ENCODE data around the gene OR1F1.

The OR1F1 gene

GRCh38 chr16:3234857-3235561 lies 47.0 kb downstream of the OR1F1 start, which contains the start of gene ZNF200:
Gene ZNF200 (minus strand): TSS chr16:3235158. CDS start chr16:3233755, 1,403 bp downstream.
- H3K36me3 Mint-ChIP-seq (ENCODE audit: insufficient read depth), result peaks cover 26% of the 10 kb centered on the region
- ATAC-seq (replicated peaks; ENCODE audit: extremely low read depth, poor library complexity, severe bottlenecking) (peak; percentile 95), DNase-seq (ENCODE audit: low spot score in 2 of 2) (peak; percentile 89 to 90)
- H3K9me3 Mint-ChIP-seq, result peaks cover 6% of the 10 kb centered on the region
- H3K4me1 Mint-ChIP-seq, result peaks cover 31% of the 10 kb centered on the region
- H3K27me3 Mint-ChIP-seq, result no peaks in the 10 kb centered on the region
- H3K27ac Mint-ChIP-seq (ENCODE audit: low read depth), result peak within 1 kb of the TSS; percentile 95
- H3K4me3 Mint-ChIP-seq, result peak within 1 kb of the TSS; percentile 86

DNA sequence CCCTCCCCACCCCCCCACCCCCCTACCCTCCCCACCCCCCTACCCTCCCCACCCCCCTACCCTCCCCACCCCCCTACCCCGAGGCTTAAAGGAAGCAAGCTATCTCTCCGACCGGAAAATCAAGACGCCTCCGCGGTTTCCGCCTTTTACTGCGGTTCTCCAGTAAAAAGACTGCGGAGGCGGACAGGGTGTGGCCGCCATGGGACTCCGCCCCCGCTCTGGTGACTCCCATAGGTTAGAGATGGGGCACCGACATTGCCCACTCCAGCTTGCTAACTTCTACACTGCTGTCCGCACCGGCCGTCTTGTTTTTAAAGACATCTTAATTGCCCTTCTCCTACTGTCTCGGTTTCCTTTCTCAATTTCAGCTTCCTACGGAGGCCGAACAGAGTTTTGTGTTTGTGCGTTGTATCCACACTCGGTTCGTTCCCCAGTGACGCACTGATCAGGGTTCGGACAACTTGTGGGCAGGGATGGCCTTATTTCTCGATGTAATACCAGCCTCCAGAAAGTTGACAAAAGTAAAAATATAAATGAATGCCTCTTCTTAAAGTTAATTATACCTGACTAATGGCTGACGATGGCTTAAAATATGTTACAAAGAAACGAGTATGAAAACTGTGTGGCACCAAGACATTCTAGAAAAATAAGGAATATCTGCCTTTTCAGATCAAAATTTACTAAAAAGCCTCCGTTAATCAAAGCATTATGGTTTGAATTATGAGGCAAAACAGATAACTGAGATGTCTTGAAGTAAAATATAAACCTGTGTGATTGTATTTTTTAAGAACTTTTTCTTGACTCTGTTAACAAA lies 48.1 kb downstream of the OR1F1 start:
- peak overlapping the region; percentile 87 for H3K27ac Mint-ChIP-seq (ENCODE audit: low read depth)
- H3K27me3 Mint-ChIP-seq, result peaks cover 5% of the 10 kb centered on the region
- DNase-seq (ENCODE audit: low spot score in 2 of 2) (peak in 1 of 2 donors; percentile 27), ATAC-seq (replicated peaks; ENCODE audit: extremely low read depth, poor library complexity, severe bottlenecking) (no peak)
- no peaks in the 10 kb centered on the region for H3K9me3 Mint-ChIP-seq
- peaks cover 31% of the 10 kb centered on the region for H3K4me1 Mint-ChIP-seq
- peak overlapping the region; percentile 78 for H3K4me3 Mint-ChIP-seq
- H3K36me3 Mint-ChIP-seq (ENCODE audit: insufficient read depth), result peaks cover 21% of the 10 kb centered on the region

DNA sequence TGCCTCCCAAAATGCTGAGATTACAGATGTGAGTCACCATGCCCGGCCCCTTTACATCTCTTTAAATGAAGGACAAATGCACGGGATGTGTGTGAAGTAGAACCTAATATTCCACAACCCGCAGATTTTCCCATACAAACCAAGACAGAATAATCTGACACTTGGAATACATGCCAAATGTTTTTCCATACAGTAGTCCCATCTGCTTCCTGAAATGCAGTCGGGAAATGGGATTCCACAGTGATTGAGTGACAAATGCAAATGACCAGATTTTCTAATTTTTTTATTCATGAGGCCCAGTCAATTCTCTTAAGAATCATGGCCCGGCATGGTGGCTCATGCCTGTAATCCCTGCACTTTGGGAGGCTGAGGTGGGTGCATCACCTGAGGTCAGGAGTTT lies 53.8 kb downstream of the OR1F1 start:
- no peak for DNase-seq (ENCODE audit: low spot score in 2 of 2)
- peaks cover 3% of the 10 kb centered on the region for H3K36me3 Mint-ChIP-seq (ENCODE audit: insufficient read depth)
- ATAC-seq (replicated peaks; ENCODE audit: extremely low read depth, poor library complexity, severe bottlenecking), result no peak
- no peaks in the 10 kb centered on the region for H3K9me3 Mint-ChIP-seq
- H3K27me3 Mint-ChIP-seq, result peaks cover 41% of the 10 kb centered on the region
- no peak overlapping the region for H3K4me3 Mint-ChIP-seq
- no peaks in the 10 kb centered on the region for H3K4me1 Mint-ChIP-seq
- no peak overlapping the region for H3K27ac Mint-ChIP-seq (ENCODE audit: low read depth)

DNA sequence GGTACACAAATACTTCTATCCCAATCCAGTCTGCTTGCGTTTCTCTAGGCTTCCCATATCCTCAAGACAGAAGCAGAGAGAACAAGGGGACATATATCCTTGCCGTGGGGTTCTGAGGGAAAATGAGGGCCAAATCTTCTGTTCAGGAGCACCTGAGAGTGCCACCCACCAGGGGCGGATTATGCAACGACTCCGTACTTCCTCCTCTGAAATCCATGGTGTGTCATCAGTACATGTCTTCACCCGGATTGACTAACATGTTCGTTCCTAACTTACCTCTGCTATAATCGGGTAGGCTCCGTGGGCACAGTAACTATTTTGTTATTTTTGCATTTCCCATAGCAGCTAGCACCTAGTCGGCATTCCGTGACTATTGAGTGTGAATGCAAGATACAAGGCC lies 54.7 kb downstream of the OR1F1 start:
- ATAC-seq (replicated peaks; ENCODE audit: extremely low read depth, poor library complexity, severe bottlenecking), result no peak
- Mint-ChIP-seq H3K9me3 (no peaks in the 10 kb centered on the region), H3K4me3 (no peak overlapping the region), H3K36me3 (ENCODE audit: insufficient read depth) (peaks cover 2% of the 10 kb centered on the region), H3K27ac (ENCODE audit: low read depth) (no peak overlapping the region), H3K4me1 (no peaks in the 10 kb centered on the region), H3K27me3 (peaks cover 41% of the 10 kb centered on the region)
- no peak for DNase-seq (ENCODE audit: low spot score in 2 of 2)

DNA sequence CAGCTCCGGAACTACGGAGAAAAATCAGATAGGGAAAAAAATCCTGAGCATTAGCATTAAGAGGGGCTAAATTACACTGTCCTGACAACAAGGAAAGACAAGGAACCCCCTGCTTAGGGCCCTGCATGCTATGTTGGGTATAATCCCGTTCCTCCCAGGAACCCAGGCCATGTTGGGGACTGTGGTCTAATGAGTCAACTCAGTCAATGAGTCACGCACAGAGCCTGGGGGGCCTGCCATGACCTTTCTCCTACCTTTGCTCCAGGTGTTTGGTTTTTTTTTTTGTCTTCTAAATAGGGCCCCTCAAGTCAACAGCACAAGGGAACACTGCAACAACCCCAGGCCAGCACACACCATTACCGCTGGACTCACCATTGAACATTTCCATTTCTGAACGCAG lies 55.9 kb downstream of the OR1F1 start:
- Mint-ChIP-seq H3K27ac (ENCODE audit: low read depth) (no peak overlapping the region), H3K27me3 (peaks cover 41% of the 10 kb centered on the region), H3K36me3 (ENCODE audit: insufficient read depth) (peaks cover 2% of the 10 kb centered on the region), H3K4me1 (no peaks in the 10 kb centered on the region), H3K9me3 (no peaks in the 10 kb centered on the region), H3K4me3 (no peak overlapping the region)
- DNase-seq (ENCODE audit: low spot score in 2 of 2) (no peak), ATAC-seq (replicated peaks; ENCODE audit: extremely low read depth, poor library complexity, severe bottlenecking) (no peak)

- peaks cover 2% of the 10 kb centered on the region for H3K36me3 Mint-ChIP-seq (ENCODE audit: insufficient read depth)
- H3K4me3 Mint-ChIP-seq, result no peak overlapping the region
- no peaks in the 10 kb centered on the region for H3K9me3 Mint-ChIP-seq
- DNase-seq (ENCODE audit: low spot score in 2 of 2), result no peak
- ATAC-seq (replicated peaks; ENCODE audit: extremely low read depth, poor library complexity, severe bottlenecking), result no peak
- peaks cover 37% of the 10 kb centered on the region for H3K27me3 Mint-ChIP-seq
- H3K27ac Mint-ChIP-seq (ENCODE audit: low read depth), result no peak overlapping the region
- H3K4me1 Mint-ChIP-seq, result no peaks in the 10 kb centered on the region
Measured at GRCh38 chr16:3246002-3246401, 58.0 kb downstream of the OR1F1 start.

DNA sequence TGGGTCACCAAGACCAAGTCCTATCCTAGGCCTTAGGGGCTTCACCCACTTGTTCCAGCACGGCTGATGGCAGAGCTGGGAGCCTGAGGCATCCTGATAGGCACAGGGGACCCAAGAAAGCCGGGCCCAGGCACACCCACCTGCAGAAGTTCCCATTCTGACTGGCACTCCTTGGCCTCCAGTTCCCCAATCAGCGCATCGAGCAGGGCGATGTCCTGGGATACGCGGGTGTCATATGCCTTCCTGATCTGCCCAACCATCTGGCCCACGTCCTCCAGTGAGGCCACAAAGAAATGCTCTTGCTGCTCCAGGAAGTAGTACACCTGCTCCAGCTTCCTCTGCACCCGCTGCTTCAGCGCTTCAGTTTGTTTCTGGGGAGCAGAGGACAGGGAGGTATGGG lies 58.9 kb downstream of the OR1F1 start:
- peaks cover 33% of the 10 kb centered on the region for H3K27me3 Mint-ChIP-seq
- H3K27ac Mint-ChIP-seq (ENCODE audit: low read depth), result no peak overlapping the region
- DNase-seq (ENCODE audit: low spot score in 2 of 2) (no peak), ATAC-seq (replicated peaks; ENCODE audit: extremely low read depth, poor library complexity, severe bottlenecking) (no peak)
- H3K4me1 Mint-ChIP-seq, result no peaks in the 10 kb centered on the region
- H3K9me3 Mint-ChIP-seq, result no peaks in the 10 kb centered on the region
- H3K4me3 Mint-ChIP-seq, result no peak overlapping the region
- H3K36me3 Mint-ChIP-seq (ENCODE audit: insufficient read depth), result peaks cover 2% of the 10 kb centered on the region

- DNase-seq (ENCODE audit: low spot score in 2 of 2) (no peak), ATAC-seq (replicated peaks; ENCODE audit: extremely low read depth, poor library complexity, severe bottlenecking) (no peak)
- Mint-ChIP-seq H3K27me3 (peaks cover 22% of the 10 kb centered on the region), H3K9me3 (no peaks in the 10 kb centered on the region), H3K4me3 (no peak overlapping the region), H3K27ac (ENCODE audit: low read depth) (no peak overlapping the region), H3K36me3 (ENCODE audit: insufficient read depth) (peaks cover 2% of the 10 kb centered on the region), H3K4me1 (no peaks in the 10 kb centered on the region)
Measured at GRCh38 chr16:3248596-3248995, 60.6 kb downstream of the OR1F1 start.

DNA sequence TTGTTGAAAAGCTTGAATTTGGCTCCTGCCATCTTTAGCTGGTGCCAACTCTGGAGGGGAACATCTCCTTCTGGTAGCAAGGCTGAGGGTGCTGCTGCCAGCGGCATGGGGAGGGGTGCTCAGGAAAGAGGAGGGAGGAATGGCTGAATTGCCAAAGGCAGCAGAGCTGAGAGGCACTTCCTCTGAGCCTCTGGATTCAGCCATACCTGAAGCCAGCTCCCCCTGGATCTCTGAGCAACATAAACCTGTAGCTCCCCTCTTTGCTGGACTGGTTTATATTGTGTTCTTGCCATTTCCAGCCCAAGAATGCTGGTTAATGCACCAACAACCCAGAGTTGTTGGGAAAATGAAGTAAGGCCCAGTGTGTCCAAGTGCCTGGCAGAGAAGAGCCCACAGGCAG lies 61.0 kb downstream of the OR1F1 start:
- H3K27ac Mint-ChIP-seq (ENCODE audit: low read depth), result no peak overlapping the region
- no peak for ATAC-seq (replicated peaks; ENCODE audit: extremely low read depth, poor library complexity, severe bottlenecking)
- H3K36me3 Mint-ChIP-seq (ENCODE audit: insufficient read depth), result peaks cover 2% of the 10 kb centered on the region
- DNase-seq (ENCODE audit: low spot score in 2 of 2), result no peak
- H3K27me3 Mint-ChIP-seq, result peaks cover 18% of the 10 kb centered on the region
- no peaks in the 10 kb centered on the region for H3K4me1 Mint-ChIP-seq
- H3K9me3 Mint-ChIP-seq, result no peaks in the 10 kb centered on the region
- no peak overlapping the region for H3K4me3 Mint-ChIP-seq

DNA sequence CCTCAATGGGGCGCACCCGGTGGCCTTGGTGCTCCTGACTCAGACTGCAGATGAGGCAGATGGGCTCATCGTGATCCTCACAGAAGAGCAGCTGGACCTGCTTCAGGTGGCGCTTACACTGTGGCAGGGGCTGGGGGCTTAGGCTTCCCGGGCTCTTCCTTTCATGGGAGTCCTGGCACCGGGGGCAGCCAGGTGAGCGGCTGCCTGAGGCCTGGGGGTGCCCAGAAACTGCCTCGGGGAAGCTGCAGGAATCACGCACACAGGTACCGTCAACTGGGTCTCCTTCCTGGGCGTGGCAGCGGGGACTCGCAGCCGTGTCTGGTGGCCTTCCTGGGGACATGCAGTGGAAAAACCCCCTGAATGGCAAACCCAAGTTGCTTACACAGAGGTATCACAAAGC lies 61.4 kb downstream of the OR1F1 start:
- no peak for DNase-seq (ENCODE audit: low spot score in 2 of 2)
- Mint-ChIP-seq H3K4me3 (no peak overlapping the region), H3K4me1 (no peaks in the 10 kb centered on the region), H3K36me3 (ENCODE audit: insufficient read depth) (peaks cover 2% of the 10 kb centered on the region), H3K27me3 (peaks cover 14% of the 10 kb centered on the region), H3K27ac (ENCODE audit: low read depth) (no peak overlapping the region), H3K9me3 (no peaks in the 10 kb centered on the region)
- no peak for ATAC-seq (replicated peaks; ENCODE audit: extremely low read depth, poor library complexity, severe bottlenecking)

DNA sequence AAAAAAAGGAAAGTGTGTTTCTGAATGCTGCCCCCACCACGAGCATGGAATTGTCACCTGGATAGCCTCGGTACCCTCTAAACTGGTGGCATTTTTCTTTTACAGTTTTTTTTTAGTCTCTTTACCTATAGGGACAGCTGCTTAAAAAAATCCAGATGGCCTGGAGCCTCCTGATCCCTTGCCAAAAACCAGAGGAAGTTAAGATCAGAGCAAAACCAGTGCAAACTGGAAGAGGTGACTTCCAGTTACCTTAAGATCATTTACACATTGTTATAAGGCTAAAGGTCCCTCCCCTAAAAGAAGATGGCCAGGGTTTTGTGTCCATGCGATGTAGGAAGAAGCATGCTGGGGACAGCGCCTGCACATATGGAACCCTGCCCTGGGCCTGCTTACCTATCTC lies 65.0 kb downstream of the OR1F1 start:
- no peaks in the 10 kb centered on the region for H3K4me1 Mint-ChIP-seq
- H3K27ac Mint-ChIP-seq (ENCODE audit: low read depth), result no peak overlapping the region
- no peaks in the 10 kb centered on the region for H3K27me3 Mint-ChIP-seq
- H3K4me3 Mint-ChIP-seq, result no peak overlapping the region
- H3K9me3 Mint-ChIP-seq, result no peaks in the 10 kb centered on the region
- no peak for ATAC-seq (replicated peaks; ENCODE audit: extremely low read depth, poor library complexity, severe bottlenecking)
- DNase-seq (ENCODE audit: low spot score in 2 of 2), result no peak
- H3K36me3 Mint-ChIP-seq (ENCODE audit: insufficient read depth), result no peaks in the 10 kb centered on the region

DNA sequence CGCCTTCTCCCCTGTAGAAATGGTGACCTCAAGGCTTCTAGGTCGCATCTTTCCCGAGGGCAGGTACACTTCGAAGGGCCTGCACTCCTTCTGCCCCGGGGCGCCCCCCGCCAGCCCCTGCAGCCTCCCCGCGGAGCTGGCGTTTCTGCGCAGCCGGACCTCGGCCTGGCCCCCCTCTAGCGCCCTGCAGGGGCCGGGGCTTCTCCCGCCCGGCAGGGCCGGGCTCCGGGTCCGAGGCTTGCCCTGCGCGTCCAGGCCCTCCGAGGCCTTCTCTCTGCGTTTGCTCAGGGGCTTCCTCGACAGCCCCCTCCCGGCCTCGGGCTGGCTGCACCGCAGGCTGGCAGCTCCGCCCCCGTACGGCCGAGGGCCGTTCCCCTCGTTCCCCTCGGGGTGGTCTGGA lies 66.3 kb downstream of the OR1F1 start:
- H3K27me3 Mint-ChIP-seq, result peaks cover 6% of the 10 kb centered on the region
- DNase-seq (ENCODE audit: low spot score in 2 of 2), result no peak
- H3K4me1 Mint-ChIP-seq, result no peaks in the 10 kb centered on the region
- no peaks in the 10 kb centered on the region for H3K9me3 Mint-ChIP-seq
- no peaks in the 10 kb centered on the region for H3K36me3 Mint-ChIP-seq (ENCODE audit: insufficient read depth)
- no peak overlapping the region for H3K4me3 Mint-ChIP-seq
- no peak overlapping the region for H3K27ac Mint-ChIP-seq (ENCODE audit: low read depth)
- no peak for ATAC-seq (replicated peaks; ENCODE audit: extremely low read depth, poor library complexity, severe bottlenecking)

Measured in central memory CD8-positive, alpha-beta T cell (primary cell).